Parathyroid adenoma (tissue), 2 donors: Measurements from ENCODE around the gene YAF2.

ENCODE experiments used
- H2AFZ ChIP-seq: fragments of 300-600 bp; sonication (generic); one replicate; pipeline ENCODE4 v1.7.0; 2017; ENCODE audit warnings: antibody characterized with exemption, mild to moderate bottlenecking
- H3K27ac ChIP-seq: fragments of 300-600 bp; sonication (generic); one replicate; pipeline ENCODE4 v1.7.0; 2017
- H3K27me3 ChIP-seq: fragments of 300-600 bp; sonication (generic); one replicate; pipeline ENCODE4 v1.7.0; 2017; ENCODE audit warnings: low read length; ENCODE audit not compliant: control insufficient read depth, insufficient read depth
- H3K36me3 ChIP-seq: fragments of 300-600 bp; sonication (generic); one replicate; pipeline ENCODE4 v1.7.0; 2017; ENCODE audit warnings: low read length; ENCODE audit not compliant: control insufficient read depth, insufficient read depth
- H3K4me1 ChIP-seq: fragments of 300-600 bp; sonication (generic); one replicate; pipeline ENCODE4 v1.7.0; 2017; ENCODE audit warnings: control low read depth
- H3K4me2 ChIP-seq: fragments of 300-600 bp; sonication (generic); one replicate; pipeline ENCODE4 v1.7.0; 2017; ENCODE audit warnings: low read length
- H3K4me3 ChIP-seq: fragments of 300-600 bp; sonication (generic); one replicate; pipeline ENCODE4 v1.7.0; 2017; ENCODE audit warnings: low read depth, low read length
- H3K79me2 ChIP-seq: fragments of 300-600 bp; sonication (generic); one replicate; pipeline ENCODE4 v1.7.0; 2017; ENCODE audit warnings: control low read depth
- H3K9ac ChIP-seq: fragments of 300-600 bp; sonication (generic); one replicate; pipeline ENCODE4 v1.7.0; 2017; ENCODE audit warnings: mild to moderate bottlenecking
- H3K9me3 ChIP-seq: fragments of 300-600 bp; sonication (generic); one replicate; pipeline ENCODE4 v1.7.0; 2017; ENCODE audit warnings: low read length; ENCODE audit not compliant: control insufficient read depth
- CTCF ChIP-seq: fragments of 300-600 bp; sonication (generic); IDR thresholded peaks from one replicate; pipeline ENCODE4 v1.7.0; 2017; ENCODE audit warnings: antibody characterized with exemption, mild to moderate bottlenecking
- donor health status: primary hyperparathyroidism.

Gene YAF2

GRCh38 chr12:42208574-42208973 lies 29.5 kb downstream of the YAF2 start:
- Histone ChIP-seq H3K27me3 (no peaks in the 10 kb centered on the region), H3K4me1 (no peaks in the 10 kb centered on the region), H3K9me3 (no peaks in the 10 kb centered on the region), H3K4me3 (no peak overlapping the region), H3K79me2 (no peaks in the 10 kb centered on the region), H2AFZ (no peak overlapping the region), H3K36me3 (no peaks in the 10 kb centered on the region), H3K27ac (no peak overlapping the region), H3K9ac (no peak overlapping the region), H3K4me2 (no peak overlapping the region)
- TF ChIP-seq CTCF, result no peak

- Histone ChIP-seq H3K79me2 (peaks cover 3% of the 10 kb centered on the region), H3K9ac (no peak overlapping the region), H3K9me3 (no peaks in the 10 kb centered on the region), H3K27me3 (no peaks in the 10 kb centered on the region), H3K4me1 (no peaks in the 10 kb centered on the region), H3K36me3 (no peaks in the 10 kb centered on the region), H3K4me2 (no peak overlapping the region), H2AFZ (no peak overlapping the region), H3K4me3 (no peak overlapping the region), H3K27ac (no peak overlapping the region)
- no peak for TF ChIP-seq CTCF
These were observed 33.2 kb downstream of the YAF2 start for GRCh38 chr12:42204819-42205218.

- no peak for TF ChIP-seq CTCF
- H2AFZ ChIP-seq, result no peak overlapping the region
- no peak overlapping the region for H3K4me2 ChIP-seq
- H3K4me1 ChIP-seq, result no peaks in the 10 kb centered on the region
- no peak overlapping the region for H3K4me3 ChIP-seq
- no peaks in the 10 kb centered on the region for H3K27me3 ChIP-seq
- H3K79me2 ChIP-seq, result peaks cover 3% of the 10 kb centered on the region
- no peak overlapping the region for H3K9ac ChIP-seq
- H3K9me3 ChIP-seq, result no peaks in the 10 kb centered on the region
- no peak overlapping the region for H3K27ac ChIP-seq
- no peaks in the 10 kb centered on the region for H3K36me3 ChIP-seq
These were observed 33.7 kb downstream of the YAF2 start for GRCh38 chr12:42204362-42204761.

GRCh38 chr12:42201063-42201462 lies 37.0 kb downstream of the YAF2 start:
- Histone ChIP-seq H2AFZ (no peak overlapping the region), H3K9ac (no peak overlapping the region)
- no peak for TF ChIP-seq CTCF

GRCh38 chr12:42199007-42199406 lies 39.0 kb downstream of the YAF2 start:
- no peak overlapping the region for H3K4me2 ChIP-seq
- H3K27ac ChIP-seq, result no peak overlapping the region
- H2AFZ ChIP-seq, result no peak overlapping the region
- no peak for TF ChIP-seq CTCF
- no peaks in the 10 kb centered on the region for H3K27me3 ChIP-seq
- H3K9ac ChIP-seq, result no peak overlapping the region
- H3K4me1 ChIP-seq, result no peaks in the 10 kb centered on the region
- H3K36me3 ChIP-seq, result no peaks in the 10 kb centered on the region
- peaks cover 14% of the 10 kb centered on the region for H3K79me2 ChIP-seq
- no peak overlapping the region for H3K4me3 ChIP-seq
- no peaks in the 10 kb centered on the region for H3K9me3 ChIP-seq

More at GRCh38 chr12:42201063-42201462, 37.0 kb downstream of the YAF2 start:
- Histone ChIP-seq H3K27ac (no peak overlapping the region), H3K27me3 (no peaks in the 10 kb centered on the region), H3K9me3 (no peaks in the 10 kb centered on the region), H3K4me2 (no peak overlapping the region), H3K4me3 (no peak overlapping the region), H3K4me1 (no peaks in the 10 kb centered on the region), H3K36me3 (no peaks in the 10 kb centered on the region), H3K79me2 (peaks cover 5% of the 10 kb centered on the region)
